Caco-2 (cell line): ENCODE results near the gene NTSR2. TPM values are rescaled to one million over a fixed set of nuclear protein-coding genes. Genes with fewer than 3 reads are reported as not detected.

Source experiments
- BruUV-seq: library from RNA; stranded (reverse); fragments of 400-500 nt; replicated peaks from 2 replicates; lab custom pipeline; 2021; lab: Mats Ljungman, UMichigan
- CTCF ChIA-PET: fragments of 300-600 bp; sonication (Branson Sonifier 250); formaldehyde crosslinking; loops from one replicate; lab custom pipeline; 2022; ENCODE audit warnings: antibody characterized with exemption; lab: Charles Lee
- POLR2A ChIA-PET: fragments of 300-600 bp; sonication (Branson Sonifier 250); formaldehyde crosslinking; loops from one replicate; lab custom pipeline; 2022; ENCODE audit warnings: antibody characterized with exemption; lab: Charles Lee
- DNase-seq, 2 experiments: peaks; one replicate each; pipeline versions ENCODE4 v3.0.0 to v3.0.0-alpha.2; 2020 to 2022
- H3K27me3 ChIP-seq: replicated peaks from 2 replicates; pipeline ENCODE4 v1.6.0; 2011; ENCODE audit warnings: low read length; ENCODE audit not compliant: control insufficient read depth, insufficient read depth
- H3K36me3 ChIP-seq: 2 replicates; pipeline ENCODE4 v1.5.1; 2011; ENCODE audit warnings: low read length; ENCODE audit not compliant: control insufficient read depth, insufficient read depth
- H3K4me1 ChIP-seq: fragments of 250-450 bp; sonication (Bioruptor Pico); 2 replicates; pipeline ENCODE4 v1.5.1; 2020; ENCODE audit warnings: mild to moderate bottlenecking
- H3K4me3 ChIP-seq: 2 replicates; pipeline ENCODE4 v1.5.1; 2011; ENCODE audit warnings: low read depth, mild to moderate bottlenecking, control low read depth, low read length
- H3K9me3 ChIP-seq: fragments of 250-450 bp; sonication (Bioruptor Pico); 2 replicates; pipeline ENCODE4 v1.5.1; 2020; ENCODE audit warnings: mild to moderate bottlenecking, moderate library complexity
- H3K27ac Mint-ChIP-seq: one replicate; pipeline ENCODE4 v1.8.0; 2022; ENCODE audit warnings: mixed read lengths; ENCODE audit not compliant: unreplicated experiment
- H3K27me3 Mint-ChIP-seq: one replicate; pipeline ENCODE4 v1.8.0; 2022; ENCODE audit warnings: mixed read lengths; ENCODE audit not compliant: insufficient read depth, unreplicated experiment
- H3K36me3 Mint-ChIP-seq: one replicate; pipeline ENCODE4 v1.8.0; 2022; ENCODE audit warnings: mild to moderate bottlenecking, mixed read lengths; ENCODE audit not compliant: insufficient read depth, unreplicated experiment
- H3K4me1 Mint-ChIP-seq: one replicate; pipeline ENCODE4 v1.8.0; 2022; ENCODE audit warnings: low read depth, mixed read lengths; ENCODE audit not compliant: unreplicated experiment
- H3K4me3 Mint-ChIP-seq: one replicate; pipeline ENCODE4 v1.8.0; 2022; ENCODE audit warnings: mild to moderate bottlenecking, moderate library complexity, mixed read lengths; ENCODE audit not compliant: unreplicated experiment
- H3K9me3 Mint-ChIP-seq: one replicate; pipeline ENCODE4 v1.8.0; 2022; ENCODE audit warnings: mixed read lengths; ENCODE audit not compliant: unreplicated experiment
- CTCF ChIP-seq, 2 experiments: fragments of 200-600 bp in 1 of 2; IDR thresholded peaks; 1 replicate in 1 of 2; 2 replicates in 1 of 2; pipeline versions ENCODE4 v1.5.1 to v1.8.0; 2011 to 2022; ENCODE audit warnings: antibody characterized with exemption in 1 of 2, control low read depth in 1 of 2, inconsistent platforms in 1 of 2, low read depth in 1 of 2, low read length in 1 of 2, mild to moderate bottlenecking in 1 of 2, moderate library complexity in 1 of 2; ENCODE audit not compliant: insufficient read depth in 1 of 2, severe bottlenecking in 1 of 2, unreplicated experiment in 1 of 2
- intact Hi-C: fragments of 100-400 bp; cut with micrococcal nuclease; formaldehyde crosslinking; loops from one replicate; pipeline ENCODE4 v1.10.0; 2022; ENCODE audit not compliant: unreplicated experiment
- total RNA-seq: library from RNA; stranded (reverse); gene quantifications from 2 replicates; pipeline ENCODE4 v1.2.3, GENCODE V29; 2022

Gene NTSR2
- total RNA-seq, 1 experiment from 2014 or later = not detected

GRCh38 chr2:11692966-11693521 is 23.0 kb upstream of the NTSR2 start:
- peak; percentile 85 to 87 for DNase-seq

GRCh38 chr2:11691076-11691660 is 21.2 kb upstream of the NTSR2 start:
- H3K4me3 Mint-ChIP-seq = no peak overlapping the region
- POLR2A ChIA-PET = no interaction called here
- H3K4me3 ChIP-seq = no peak overlapping the region
- no peaks in the 10 kb centered on the region for H3K9me3 ChIP-seq
- 0 out of 2 replicates have a peak, but pooled peaks cover 4% of the 10 kb centered on the region for H3K4me1 ChIP-seq
- H3K4me1 Mint-ChIP-seq = no peaks in the 10 kb centered on the region
- H3K9me3 Mint-ChIP-seq = no peaks in the 10 kb centered on the region
- intact Hi-C loops = no loop called here
- BruUV-seq = no TSS peak
- no peaks in the 10 kb centered on the region for H3K36me3 ChIP-seq
- no peaks in the 10 kb centered on the region for H3K27me3 Mint-ChIP-seq
- H3K27me3 ChIP-seq = no peaks in the 10 kb centered on the region
- no peak for DNase-seq
- TF ChIP-seq CTCF (IDR thresholded peaks at IDR 0.05; ENCODE audit: insufficient read depth in 1 of 2, low read depth in 1 of 2, low read length in 1 of 2, severe bottlenecking in 1 of 2, unreplicated experiment in 1 of 2) = no peak
- no peaks in the 10 kb centered on the region for H3K36me3 Mint-ChIP-seq
- CTCF ChIA-PET = no interaction called here
- H3K27ac Mint-ChIP-seq = no peak overlapping the region

More at GRCh38 chr2:11692966-11693521, 23.0 kb upstream of the NTSR2 start:
- H3K4me1 Mint-ChIP-seq = no peaks in the 10 kb centered on the region
- H3K27me3 Mint-ChIP-seq = no peaks in the 10 kb centered on the region
- Histone ChIP-seq H3K27me3 (no peaks in the 10 kb centered on the region), H3K9me3 (no peaks in the 10 kb centered on the region), H3K4me1 (0 out of 2 replicates have a peak, but pooled peaks cover 4% of the 10 kb centered on the region), H3K4me3 (no peak overlapping the region), H3K36me3 (no peaks in the 10 kb centered on the region)
- H3K4me3 Mint-ChIP-seq = no peak overlapping the region
- ChIA-PET POLR2A (no interaction called here), CTCF (interaction anchor here (0.6 to 1.7 kb wide), 19 partner anchors 9 to 248 kb away, joined by 3 to 13 read pairs (median 5); partner anchors contain the start of gene LPIN1)
- no TSS peak for BruUV-seq
- H3K9me3 Mint-ChIP-seq = no peaks in the 10 kb centered on the region
- intact Hi-C loops = loop anchor here (1.0 kb wide), 3 partner anchors 46 to 86 kb away; partner anchors contain the start of gene LPIN1
- no peaks in the 10 kb centered on the region for H3K36me3 Mint-ChIP-seq
- no peak overlapping the region for H3K27ac Mint-ChIP-seq
- peak; percentile 81 to 85 for TF ChIP-seq CTCF (IDR thresholded peaks at IDR 0.05; ENCODE audit: insufficient read depth in 1 of 2, low read depth in 1 of 2, low read length in 1 of 2, severe bottlenecking in 1 of 2, unreplicated experiment in 1 of 2)

GRCh38 chr2:11688222-11689069 is 18.5 kb upstream of the NTSR2 start:
- H3K4me1 Mint-ChIP-seq = no peaks in the 10 kb centered on the region
- POLR2A ChIA-PET = no interaction called here
- CTCF ChIA-PET = interaction anchor here (0.6 to 0.7 kb wide), 3 partner anchors 91 to 555 kb away, joined by 3 to 4 read pairs (median 4); a partner anchor contains a TSS
- Histone ChIP-seq H3K4me1 (0 out of 2 replicates have a peak, but pooled peaks cover 4% of the 10 kb centered on the region), H3K9me3 (no peaks in the 10 kb centered on the region), H3K36me3 (no peaks in the 10 kb centered on the region), H3K4me3 (no peak overlapping the region), H3K27me3 (no peaks in the 10 kb centered on the region)
- peak; percentile 56 to 68 for DNase-seq
- peak; percentile 62 to 74 for TF ChIP-seq CTCF (IDR thresholded peaks at IDR 0.05; ENCODE audit: insufficient read depth in 1 of 2, low read depth in 1 of 2, low read length in 1 of 2, severe bottlenecking in 1 of 2, unreplicated experiment in 1 of 2)
- peaks cover 6% of the 10 kb centered on the region for H3K27me3 Mint-ChIP-seq
- H3K4me3 Mint-ChIP-seq = peak overlapping the region; percentile 32
- no peaks in the 10 kb centered on the region for H3K36me3 Mint-ChIP-seq
- BruUV-seq = no TSS peak
- H3K27ac Mint-ChIP-seq = no peak overlapping the region
- intact Hi-C loops = loop anchor here (1.0 kb wide), 1 partner anchor 91 kb away; no protein-coding TSS in a partner anchor
- no peaks in the 10 kb centered on the region for H3K9me3 Mint-ChIP-seq
